HG02798 (cell line): ENCODE data around the gene HS1BP3.

Source experiments
- ATAC-seq: cut with Tn5 transposase; IDR thresholded peaks from one replicate; pipeline ENCODE4 v1.9.1; 2021; ENCODE audit warnings: mild to moderate bottlenecking; ENCODE audit not compliant: unreplicated experiment, poor library complexity

The HS1BP3 gene

GRCh38 chr2:20664431-20665242 is 13.7 kb upstream of the HS1BP3 start:
- ATAC-seq, result no peak

GRCh38 chr2:20664071-20664390 is 13.1 kb upstream of the HS1BP3 start:
- no peak for ATAC-seq

GRCh38 chr2:20663196-20664070 is 12.5 kb upstream of the HS1BP3 start:
- no peak for ATAC-seq

GRCh38 chr2:20662308-20662937 is 11.5 kb upstream of the HS1BP3 start:
- no peak for ATAC-seq

- peak; percentile 76 for ATAC-seq
These were observed 10.8 kb upstream of the HS1BP3 start for GRCh38 chr2:20661421-20662307.

DNA sequence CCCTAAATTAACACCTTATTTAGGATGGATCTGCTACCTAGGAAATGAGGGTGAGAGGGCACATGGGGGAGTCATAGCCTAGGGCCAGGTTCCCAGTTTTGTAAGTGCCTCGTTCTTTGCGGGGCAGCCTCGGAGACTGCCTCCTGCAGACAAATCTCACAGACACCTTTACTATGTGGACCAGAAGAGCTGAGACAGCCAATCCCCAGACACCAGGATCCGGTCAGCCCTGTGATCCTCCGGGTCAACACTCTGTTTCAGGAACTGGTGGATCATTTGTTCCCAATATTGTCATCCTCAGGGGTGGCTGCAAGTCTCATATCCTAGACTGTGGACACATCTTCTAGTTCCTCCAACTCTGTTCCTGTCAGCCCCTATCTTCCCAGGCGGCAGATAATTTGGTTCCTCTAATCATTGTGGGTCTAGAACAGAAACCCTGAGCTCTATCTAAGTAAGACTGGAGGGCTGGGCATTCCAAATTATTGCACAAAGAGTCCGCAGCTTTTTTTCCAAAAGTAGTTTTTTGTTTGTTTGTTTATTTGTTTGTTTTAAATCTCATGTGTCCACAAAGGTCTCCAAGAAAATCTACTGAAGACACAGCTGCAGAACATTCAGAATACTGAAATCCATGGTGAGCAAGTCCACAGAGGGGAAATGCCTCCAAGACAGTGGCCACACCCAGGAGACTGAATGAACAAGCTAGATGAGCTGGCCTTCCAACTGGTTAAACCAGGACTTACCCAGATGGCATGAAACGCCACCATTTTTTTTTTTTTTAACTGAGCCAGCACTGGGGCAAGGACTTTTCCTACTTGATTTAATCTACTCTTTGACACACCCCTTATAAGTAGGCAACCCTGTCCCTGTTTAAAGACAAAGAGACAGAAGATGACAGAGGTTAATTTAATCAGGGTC is 9.9 kb upstream of the HS1BP3 start:
- no peak for ATAC-seq

DNA sequence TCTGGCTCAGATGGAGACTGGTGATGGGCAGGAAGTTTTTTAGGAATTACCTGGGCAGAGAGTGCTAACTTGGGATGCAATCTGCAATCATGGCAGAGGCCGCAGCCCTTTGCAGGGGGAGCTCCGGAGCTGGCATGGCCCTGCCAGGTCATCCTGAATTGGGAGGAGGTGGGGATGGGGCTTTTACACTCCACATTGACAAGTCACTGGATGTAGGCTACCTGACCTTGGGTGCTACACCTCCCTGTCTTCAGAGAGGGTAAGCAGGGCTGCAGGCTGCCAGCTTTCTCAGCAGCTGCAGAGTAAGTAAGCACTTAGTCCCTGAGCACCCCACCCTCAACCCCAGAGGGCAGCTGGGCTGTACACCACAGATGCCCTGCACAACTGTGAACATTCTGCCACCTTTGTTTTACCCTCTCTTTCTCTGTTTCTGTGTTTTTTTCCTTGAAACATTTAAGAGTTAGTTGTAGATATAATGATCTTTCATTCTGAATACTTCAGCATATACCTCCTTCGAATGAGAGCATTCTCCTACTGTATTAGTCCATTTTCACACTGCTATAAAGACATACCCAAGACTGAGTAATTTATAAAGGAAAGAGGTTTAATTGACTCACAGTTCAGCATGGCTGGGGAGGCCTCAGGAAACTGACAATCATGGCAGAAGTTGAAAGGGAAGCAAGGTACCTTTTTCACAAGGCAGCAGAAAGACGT is 6.8 kb upstream of the HS1BP3 start:
- no peak for ATAC-seq

DNA sequence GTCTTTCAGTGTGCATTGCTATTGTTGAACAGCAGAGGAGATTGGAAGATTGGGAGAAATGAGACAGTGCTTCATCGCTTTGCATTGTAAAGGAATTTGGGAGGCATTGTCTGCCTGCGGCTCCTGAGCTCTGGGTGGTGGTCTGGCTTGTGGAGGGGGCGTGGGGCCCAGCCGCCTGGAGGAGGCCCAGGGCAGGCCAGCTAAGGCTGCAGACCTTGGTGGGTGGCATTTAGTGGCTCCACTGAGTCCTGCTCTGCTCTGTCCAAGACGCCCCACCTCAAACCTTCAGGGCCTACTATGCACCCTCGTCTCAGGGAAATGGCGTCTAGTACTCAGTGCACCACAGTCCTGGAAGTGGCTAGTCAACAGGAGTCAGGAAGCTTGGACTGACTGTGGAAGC is 5.7 kb upstream of the HS1BP3 start:
- no peak for ATAC-seq

- ATAC-seq, result no peak
These were observed 3.6 kb upstream of the HS1BP3 start for GRCh38 chr2:20654535-20654813.

- no peak for ATAC-seq
These were observed 3.0 kb upstream of the HS1BP3 start for GRCh38 chr2:20653695-20654534.

GRCh38 chr2:20652673-20653575 is 2.0 kb upstream of the HS1BP3 start:
- no peak for ATAC-seq

DNA sequence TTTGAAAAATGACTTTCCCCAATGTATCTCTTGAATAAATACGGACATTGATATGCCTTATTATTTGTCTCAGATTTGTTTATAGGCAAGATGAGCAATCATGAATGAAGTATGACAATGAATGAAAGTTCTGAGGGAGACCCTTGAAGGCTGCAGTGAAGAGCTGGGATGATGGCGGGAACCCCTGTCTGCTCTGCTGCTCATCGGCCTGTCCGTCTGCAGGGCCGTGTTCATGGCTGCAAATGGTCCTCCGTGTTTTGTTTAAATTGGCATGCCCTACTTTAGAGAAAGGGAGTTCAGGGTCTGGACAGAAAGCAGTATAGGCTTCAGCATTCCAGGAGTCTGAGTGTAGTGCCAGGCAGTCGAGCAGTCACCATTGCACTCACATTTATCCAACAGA is 1.2 kb upstream of the HS1BP3 start:
- no peak for ATAC-seq

DNA sequence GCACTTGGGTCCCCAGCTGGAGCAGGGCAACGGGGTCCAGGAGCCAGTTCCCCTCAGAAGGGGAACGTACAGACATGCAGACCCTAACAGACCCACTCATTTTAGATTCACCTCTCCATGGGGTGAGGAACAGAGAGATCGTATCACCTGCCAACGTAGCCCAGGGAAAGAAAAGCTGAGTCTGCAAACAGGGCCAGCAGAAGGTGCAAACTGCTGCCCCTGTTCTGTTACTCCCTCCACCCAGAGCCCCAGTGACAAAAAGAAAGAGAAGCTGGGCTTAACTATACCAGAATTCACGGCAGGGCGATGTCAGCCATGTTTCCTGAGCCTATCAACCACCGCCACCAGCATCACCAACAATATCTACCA is 817 bp upstream of the HS1BP3 start:
- ATAC-seq, result no peak

DNA sequence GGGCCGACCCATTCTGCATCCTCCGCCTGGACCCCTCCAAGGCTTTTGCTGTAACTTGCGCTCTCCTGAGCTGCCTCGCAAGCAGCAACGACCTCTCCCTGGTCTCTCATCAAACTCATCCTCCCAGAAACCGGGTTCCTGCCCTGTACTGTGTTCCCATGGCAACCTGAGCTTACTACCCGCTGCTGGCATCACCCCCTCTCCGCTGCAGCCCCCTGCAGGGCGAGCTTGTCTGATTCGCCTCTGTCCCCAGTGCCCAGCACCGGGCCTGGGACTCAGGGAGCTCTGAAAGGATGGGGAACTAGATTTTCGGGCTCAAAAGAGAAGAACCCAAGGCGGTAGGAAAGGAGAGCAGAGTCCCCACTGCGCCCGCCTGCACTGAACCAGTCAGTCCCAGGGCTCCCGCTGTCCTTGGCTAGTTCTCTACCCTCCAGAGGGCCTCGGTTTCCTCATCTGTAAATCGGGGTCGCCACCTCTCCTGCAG is 463 bp downstream of the HS1BP3 start:
- ATAC-seq, result peak; percentile 1

- ATAC-seq, result no peak
These were observed 922 bp downstream of the HS1BP3 start for GRCh38 chr2:20649976-20650375.

DNA sequence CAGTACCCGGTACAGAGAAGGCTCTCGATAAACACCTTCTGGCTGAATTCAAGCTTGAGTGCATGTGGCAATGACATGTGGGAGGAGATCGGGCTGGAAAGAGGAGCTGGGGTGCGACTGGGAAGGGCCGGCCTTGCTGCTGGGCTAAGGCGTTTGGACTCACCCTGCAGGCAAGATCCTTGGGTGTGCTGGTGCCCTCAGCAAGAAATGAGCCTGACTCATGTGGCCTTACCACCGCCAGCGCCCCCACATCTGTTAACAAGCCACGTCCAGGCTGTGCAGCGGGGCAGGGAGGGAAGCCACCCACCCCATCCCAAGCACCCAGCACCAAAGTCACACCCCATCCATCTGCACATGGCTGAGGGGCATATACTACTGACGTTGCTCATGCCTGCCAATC is 1.3 kb downstream of the HS1BP3 start:
- ATAC-seq, result no peak

- no peak for ATAC-seq
These were observed 2.1 kb downstream of the HS1BP3 start for GRCh38 chr2:20648831-20649230.
